H4 (cell line): Measurements from ENCODE around the gene PTPN13. TPM values are rescaled to one million over a fixed set of nuclear protein-coding genes. Genes with fewer than 3 reads are reported as not detected.

Source experiments
- total RNA-seq: library from RNA; depleted of rRNA; stranded (reverse); fragments of >200 nt; shearing (Covaris generic); gene quantifications from 2 replicates; pipeline ENCODE4 v1.2.3, GENCODE V29; 2014; rRNA removed

PTPN13 gene
- total RNA-seq, 1 experiment from 2014 or later, result 45.6 TPM

Other genes starting within 250 kb of the PTPN13 start
- gene MAPK10, start 234.3 kb upstream of the PTPN13 start, total RNA-seq, result 3.8 and 8.1 TPM in 2 replicates